ENCODE data around the gene HK3. TPM values are rescaled to one million over a fixed set of nuclear protein-coding genes. Genes with fewer than 3 reads are reported as not detected.

HK3 gene
- total RNA-seq, 1 donor from 2014 or later = 0.77 TPM

- DNase-seq (ENCODE audit: extremely low spot score, unreplicated experiment) = no peak
- H3K4me3 Mint-ChIP-seq = no peak overlapping the region
- peaks cover 27% of the 10 kb centered on the region for H3K36me3 Mint-ChIP-seq
- H3K27me3 Mint-ChIP-seq = peaks cover 10% of the 10 kb centered on the region
- peak overlapping the region; percentile 41 for H3K27ac Mint-ChIP-seq
- TF ChIP-seq, protein P1, sequence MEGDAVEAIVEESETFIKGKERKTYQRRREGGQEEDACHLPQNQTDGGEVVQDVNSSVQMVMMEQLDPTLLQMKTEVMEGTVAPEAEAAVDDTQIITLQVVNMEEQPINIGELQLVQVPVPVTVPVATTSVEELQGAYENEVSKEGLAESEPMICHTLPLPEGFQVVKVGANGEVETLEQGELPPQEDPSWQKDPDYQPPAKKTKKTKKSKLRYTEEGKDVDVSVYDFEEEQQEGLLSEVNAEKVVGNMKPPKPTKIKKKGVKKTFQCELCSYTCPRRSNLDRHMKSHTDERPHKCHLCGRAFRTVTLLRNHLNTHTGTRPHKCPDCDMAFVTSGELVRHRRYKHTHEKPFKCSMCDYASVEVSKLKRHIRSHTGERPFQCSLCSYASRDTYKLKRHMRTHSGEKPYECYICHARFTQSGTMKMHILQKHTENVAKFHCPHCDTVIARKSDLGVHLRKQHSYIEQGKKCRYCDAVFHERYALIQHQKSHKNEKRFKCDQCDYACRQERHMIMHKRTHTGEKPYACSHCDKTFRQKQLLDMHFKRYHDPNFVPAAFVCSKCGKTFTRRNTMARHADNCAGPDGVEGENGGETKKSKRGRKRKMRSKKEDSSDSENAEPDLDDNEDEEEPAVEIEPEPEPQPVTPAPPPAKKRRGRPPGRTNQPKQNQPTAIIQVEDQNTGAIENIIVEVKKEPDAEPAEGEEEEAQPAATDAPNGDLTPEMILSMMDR (conservative IDR thresholded peaks at IDR 0.05) = no peak
- no peaks in the 10 kb centered on the region for H3K9me3 Mint-ChIP-seq
- peaks cover 10% of the 10 kb centered on the region for H3K4me1 Mint-ChIP-seq (ENCODE audit: unreplicated experiment)
Observed at GRCh38 chr5:176902102-176902814, 3.1 kb upstream of the HK3 start.

DNA sequence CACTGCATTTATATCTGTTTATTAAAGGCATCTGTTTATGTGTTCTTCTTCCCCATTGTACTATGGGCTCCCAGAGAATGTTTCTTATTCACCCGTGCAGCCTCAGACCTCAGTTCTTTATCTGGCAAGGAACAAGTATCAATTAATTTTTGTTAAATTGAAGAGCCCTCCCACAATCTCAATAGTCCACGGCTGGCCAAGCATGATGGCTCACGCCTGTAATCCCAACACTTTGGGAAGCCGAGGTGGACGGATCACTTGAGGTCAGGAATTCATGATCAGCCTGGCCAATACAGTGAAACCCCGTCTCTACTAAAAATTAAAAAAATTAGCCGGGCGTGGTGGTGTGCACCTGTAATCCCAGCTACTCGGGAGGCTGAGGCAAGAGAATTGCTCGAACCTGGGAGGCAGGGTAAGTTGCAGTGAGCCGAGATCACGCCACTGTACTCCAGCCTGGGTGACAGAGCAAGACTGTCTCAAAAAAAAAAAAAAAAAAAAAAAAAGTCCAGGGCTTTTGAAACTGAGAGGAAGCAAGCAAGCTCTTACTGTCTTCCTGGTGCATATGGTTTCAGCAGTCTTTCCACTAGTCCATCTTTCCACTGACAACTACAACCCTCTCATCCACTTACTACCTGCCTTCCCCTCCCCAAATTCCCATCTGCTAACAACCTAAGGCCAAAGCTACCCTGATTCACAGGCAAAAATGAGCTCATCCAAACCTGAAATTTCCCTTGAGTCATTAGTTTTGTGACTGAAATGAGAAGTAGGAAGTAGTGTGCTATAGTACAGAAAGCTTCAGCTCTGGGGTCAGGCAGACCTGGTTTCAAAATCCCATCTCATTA lies 2.3 kb upstream of the HK3 start:
- H3K9me3 Mint-ChIP-seq = no peaks in the 10 kb centered on the region
- H3K27ac Mint-ChIP-seq = peak overlapping the region; percentile 41
- peaks cover 25% of the 10 kb centered on the region for H3K36me3 Mint-ChIP-seq
- DNase-seq (ENCODE audit: extremely low spot score, unreplicated experiment) = no peak
- TF ChIP-seq, protein P1 (conservative IDR thresholded peaks at IDR 0.05) = no peak
- H3K27me3 Mint-ChIP-seq = peaks cover 10% of the 10 kb centered on the region
- H3K4me1 Mint-ChIP-seq (ENCODE audit: unreplicated experiment) = peaks cover 9% of the 10 kb centered on the region
- no peak overlapping the region for H3K4me3 Mint-ChIP-seq

DNA sequence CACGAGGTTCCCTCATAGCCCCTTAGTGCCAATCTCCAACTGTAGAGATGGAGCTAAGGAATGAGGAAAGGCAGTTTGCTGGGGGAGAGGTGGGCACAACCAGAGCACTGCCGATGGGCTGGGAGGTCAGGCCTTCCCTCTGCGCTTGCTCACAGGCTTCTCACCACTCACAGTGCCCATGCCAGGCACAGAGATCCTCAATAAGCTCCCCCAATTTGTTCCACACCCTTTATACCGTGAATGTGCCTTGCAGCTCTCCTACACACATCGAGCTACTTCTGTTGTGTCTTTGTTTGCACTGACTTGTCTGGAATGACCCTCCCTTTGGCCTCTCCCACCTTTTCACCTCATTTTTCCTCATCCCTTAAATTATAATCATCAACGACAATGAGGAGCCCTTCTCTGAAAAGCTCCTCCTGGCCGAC lies 1.6 kb upstream of the HK3 start:
- no peaks in the 10 kb centered on the region for H3K9me3 Mint-ChIP-seq
- peaks cover 19% of the 10 kb centered on the region for H3K36me3 Mint-ChIP-seq
- TF ChIP-seq, protein P1 (conservative IDR thresholded peaks at IDR 0.05) = no peak
- no peak overlapping the region for H3K4me3 Mint-ChIP-seq
- H3K27ac Mint-ChIP-seq = no peak overlapping the region
- H3K4me1 Mint-ChIP-seq (ENCODE audit: unreplicated experiment) = peaks cover 9% of the 10 kb centered on the region
- peaks cover 10% of the 10 kb centered on the region for H3K27me3 Mint-ChIP-seq
- no peak for DNase-seq (ENCODE audit: extremely low spot score, unreplicated experiment)

GRCh38 chr5:176899946-176900779 lies 1.0 kb upstream of the HK3 start:
- DNase-seq (ENCODE audit: extremely low spot score, unreplicated experiment) = no peak
- peaks cover 10% of the 10 kb centered on the region for H3K27me3 Mint-ChIP-seq
- H3K9me3 Mint-ChIP-seq = no peaks in the 10 kb centered on the region
- H3K4me3 Mint-ChIP-seq = no peak overlapping the region
- TF ChIP-seq, protein P1 (conservative IDR thresholded peaks at IDR 0.05) = no peak
- no peak overlapping the region for H3K27ac Mint-ChIP-seq
- peaks cover 9% of the 10 kb centered on the region for H3K4me1 Mint-ChIP-seq (ENCODE audit: unreplicated experiment)
- H3K36me3 Mint-ChIP-seq = peaks cover 13% of the 10 kb centered on the region

DNA sequence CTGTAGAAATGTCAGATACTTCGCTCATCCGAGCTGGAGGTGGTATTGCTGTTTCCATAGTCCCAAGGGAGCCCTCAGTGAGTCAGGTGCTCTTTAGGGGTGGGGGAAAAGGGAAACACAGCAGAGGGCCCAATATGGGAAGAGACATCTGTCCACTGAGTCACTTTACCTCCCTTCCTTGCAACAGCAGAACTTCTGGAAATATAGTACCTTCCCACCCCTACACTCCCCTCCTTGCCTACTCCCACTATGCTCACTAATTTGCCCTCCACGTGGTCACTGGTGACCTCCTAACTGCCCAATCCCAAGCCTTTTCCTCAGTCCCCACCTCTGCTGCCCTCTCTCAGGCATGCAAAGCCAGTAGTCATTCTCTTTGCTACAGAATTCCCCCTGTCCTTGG lies 1.9 kb downstream of the HK3 start:
- DNase-seq (ENCODE audit: extremely low spot score, unreplicated experiment) = no peak
- Mint-ChIP-seq H3K27ac (peak overlapping the region; percentile 9), H3K27me3 (peaks cover 16% of the 10 kb centered on the region), H3K4me1 (ENCODE audit: unreplicated experiment) (peaks cover 3% of the 10 kb centered on the region), H3K4me3 (no peak overlapping the region), H3K9me3 (no peaks in the 10 kb centered on the region), H3K36me3 (peaks cover 4% of the 10 kb centered on the region)
- TF ChIP-seq, protein P1 (conservative IDR thresholded peaks at IDR 0.05) = no peak
